RWPE2 (cell line): Measurements from ENCODE around the gene UBA6.

Source experiments
- ATAC-seq: fragments of 200-7000 bp; cut with Tn5 transposase; 3 replicates; pipeline ENCODE4 v1.9.1; 2021; ENCODE audit warnings: low read depth
- DNase-seq: peaks from one replicate; pipeline ENCODE4 v3.0.0-alpha.2; 2020; ENCODE audit warnings: low spot score
- H3K27ac ChIP-seq: fragments of 450-650 bp; 2 replicates; pipeline ENCODE4 v1.5.1; 2017; ENCODE audit warnings: mild to moderate bottlenecking; ENCODE audit not compliant: poor library complexity, severe bottlenecking
- H3K27me3 ChIP-seq: fragments of 250-450 bp; sonication (Bioruptor Pico); 2 replicates; pipeline ENCODE4 v1.5.1; 2021; ENCODE audit warnings: mild to moderate bottlenecking, moderate library complexity; ENCODE audit not compliant: insufficient read depth, poor library complexity, severe bottlenecking
- H3K36me3 ChIP-seq: fragments of 250-450 bp; sonication (Bioruptor Pico); 2 replicates; pipeline ENCODE4 v1.5.1; 2020; ENCODE audit warnings: low read depth, mild to moderate bottlenecking, moderate library complexity
- H3K4me1 ChIP-seq: fragments of 250-450 bp; sonication (Bioruptor Pico); 2 replicates; pipeline ENCODE4 v1.5.1; 2021; ENCODE audit warnings: mild to moderate bottlenecking, moderate library complexity; ENCODE audit not compliant: insufficient read depth, poor library complexity, severe bottlenecking
- H3K4me3 ChIP-seq: fragments of 250-450 bp; sonication (Bioruptor Pico); 2 replicates; pipeline ENCODE4 v1.5.1; 2021; ENCODE audit warnings: mild to moderate bottlenecking, moderate library complexity; ENCODE audit not compliant: severe bottlenecking
- H3K9me3 ChIP-seq: fragments of 250-450 bp; sonication (Bioruptor Pico); 2 replicates; pipeline ENCODE4 v1.5.1; 2021; ENCODE audit warnings: mild to moderate bottlenecking, moderate library complexity; ENCODE audit not compliant: severe bottlenecking
- TF ChIP-seq, protein P1 (sequence below): fragments of 450-650 bp; IDR thresholded peaks from one replicate; pipeline ENCODE4 v1.5.1; 2017; ENCODE audit warnings: mild to moderate bottlenecking, moderate library complexity; ENCODE audit not compliant: poor library complexity, severe bottlenecking

Gene UBA6

DNA sequence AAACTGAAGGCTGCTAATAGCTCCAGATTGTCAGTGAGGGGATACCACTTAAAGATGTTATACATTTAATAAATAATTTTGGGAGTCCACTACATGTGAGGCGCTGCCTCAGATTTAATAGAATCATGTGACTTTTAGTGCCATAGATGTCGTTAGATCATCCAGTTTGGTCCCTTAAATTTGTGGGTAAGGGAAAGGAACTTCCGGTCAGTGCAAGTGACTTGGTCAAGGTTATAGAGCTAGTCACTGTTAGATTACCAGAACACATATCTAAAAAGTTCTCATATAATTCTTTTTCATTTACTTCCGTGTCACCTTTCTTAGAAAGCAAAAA, 529 bp upstream of the UBA6 start:
- ATAC-seq: no peak
- DNase-seq: no peak
- Histone ChIP-seq H3K36me3 (peaks cover 36% of the 10 kb centered on the region), H3K27ac (peak overlapping the region; percentile 72), H3K9me3 (peaks cover under 1% of the 10 kb centered on the region), H3K4me1 (peaks cover 20% of the 10 kb centered on the region), H3K27me3 (no peaks in the 10 kb centered on the region), H3K4me3 (peak overlapping the region; percentile 71)
- TF ChIP-seq, protein P1, sequence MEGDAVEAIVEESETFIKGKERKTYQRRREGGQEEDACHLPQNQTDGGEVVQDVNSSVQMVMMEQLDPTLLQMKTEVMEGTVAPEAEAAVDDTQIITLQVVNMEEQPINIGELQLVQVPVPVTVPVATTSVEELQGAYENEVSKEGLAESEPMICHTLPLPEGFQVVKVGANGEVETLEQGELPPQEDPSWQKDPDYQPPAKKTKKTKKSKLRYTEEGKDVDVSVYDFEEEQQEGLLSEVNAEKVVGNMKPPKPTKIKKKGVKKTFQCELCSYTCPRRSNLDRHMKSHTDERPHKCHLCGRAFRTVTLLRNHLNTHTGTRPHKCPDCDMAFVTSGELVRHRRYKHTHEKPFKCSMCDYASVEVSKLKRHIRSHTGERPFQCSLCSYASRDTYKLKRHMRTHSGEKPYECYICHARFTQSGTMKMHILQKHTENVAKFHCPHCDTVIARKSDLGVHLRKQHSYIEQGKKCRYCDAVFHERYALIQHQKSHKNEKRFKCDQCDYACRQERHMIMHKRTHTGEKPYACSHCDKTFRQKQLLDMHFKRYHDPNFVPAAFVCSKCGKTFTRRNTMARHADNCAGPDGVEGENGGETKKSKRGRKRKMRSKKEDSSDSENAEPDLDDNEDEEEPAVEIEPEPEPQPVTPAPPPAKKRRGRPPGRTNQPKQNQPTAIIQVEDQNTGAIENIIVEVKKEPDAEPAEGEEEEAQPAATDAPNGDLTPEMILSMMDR: no peak

DNA sequence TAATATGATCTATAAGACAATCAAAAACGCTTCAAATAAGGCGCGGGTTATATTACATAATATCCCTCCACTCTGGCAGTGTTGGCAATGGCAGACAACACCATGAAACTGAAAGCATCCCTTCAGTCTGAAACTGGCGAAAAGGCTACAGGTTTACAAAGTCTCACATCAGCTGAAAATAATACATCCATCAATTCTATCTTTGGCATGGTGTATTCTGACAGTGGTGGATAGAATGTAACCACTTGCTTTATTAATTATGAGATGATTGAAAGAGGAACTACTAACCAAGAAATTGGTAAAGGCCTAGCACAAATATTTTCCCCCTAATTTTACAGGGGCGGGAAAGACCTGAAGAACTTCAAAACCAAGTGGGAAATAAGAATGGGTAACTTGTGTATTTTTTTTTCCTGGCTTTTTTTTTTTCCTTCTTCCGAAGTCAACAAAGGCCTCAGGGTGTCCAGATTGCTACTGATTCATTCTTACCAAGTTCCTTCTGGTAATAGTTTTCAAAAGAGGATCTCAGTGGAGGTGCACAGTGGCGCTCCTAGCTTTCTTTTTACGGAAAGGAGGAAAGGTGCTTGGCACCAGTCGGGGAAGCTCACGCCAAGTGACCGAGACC, 728 bp downstream of the UBA6 start:
- H3K27ac ChIP-seq: peak overlapping the region; percentile 72
- DNase-seq: no peak
- peaks cover 20% of the 10 kb centered on the region for H3K4me1 ChIP-seq
- no peaks in the 10 kb centered on the region for H3K9me3 ChIP-seq
- H3K36me3 ChIP-seq: peaks cover 41% of the 10 kb centered on the region
- peak overlapping the region; percentile 71 for H3K4me3 ChIP-seq
- TF ChIP-seq, protein P1: no peak
- H3K27me3 ChIP-seq: no peaks in the 10 kb centered on the region
- ATAC-seq: peak; percentile 23

DNA sequence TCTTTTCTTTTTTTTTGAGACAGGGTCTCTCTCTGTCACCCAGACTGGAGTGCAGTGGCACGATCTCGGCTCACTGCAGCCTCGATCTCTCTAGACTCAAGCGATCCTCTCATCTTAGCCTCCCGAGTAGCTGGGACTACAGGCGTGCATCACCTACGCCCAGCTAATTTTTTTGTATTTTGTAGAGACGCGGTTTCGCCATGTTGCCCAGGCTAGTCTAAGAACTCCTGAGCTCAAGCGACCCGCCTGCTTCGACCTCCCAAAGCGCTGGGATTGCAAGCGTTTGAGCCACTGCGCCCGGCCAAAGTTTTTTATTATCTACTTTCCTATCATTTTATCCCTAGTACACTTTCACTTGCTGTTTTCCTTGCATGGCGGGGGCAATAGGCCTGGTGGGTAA, 1.4 kb downstream of the UBA6 start:
- Histone ChIP-seq H3K9me3 (no peaks in the 10 kb centered on the region), H3K27me3 (no peaks in the 10 kb centered on the region), H3K4me3 (peak overlapping the region; percentile 71), H3K4me1 (peaks cover 20% of the 10 kb centered on the region), H3K36me3 (peaks cover 46% of the 10 kb centered on the region), H3K27ac (peak overlapping the region; percentile 72)
- TF ChIP-seq, protein P1: no peak
- no peak for DNase-seq
- ATAC-seq: no peak

DNA sequence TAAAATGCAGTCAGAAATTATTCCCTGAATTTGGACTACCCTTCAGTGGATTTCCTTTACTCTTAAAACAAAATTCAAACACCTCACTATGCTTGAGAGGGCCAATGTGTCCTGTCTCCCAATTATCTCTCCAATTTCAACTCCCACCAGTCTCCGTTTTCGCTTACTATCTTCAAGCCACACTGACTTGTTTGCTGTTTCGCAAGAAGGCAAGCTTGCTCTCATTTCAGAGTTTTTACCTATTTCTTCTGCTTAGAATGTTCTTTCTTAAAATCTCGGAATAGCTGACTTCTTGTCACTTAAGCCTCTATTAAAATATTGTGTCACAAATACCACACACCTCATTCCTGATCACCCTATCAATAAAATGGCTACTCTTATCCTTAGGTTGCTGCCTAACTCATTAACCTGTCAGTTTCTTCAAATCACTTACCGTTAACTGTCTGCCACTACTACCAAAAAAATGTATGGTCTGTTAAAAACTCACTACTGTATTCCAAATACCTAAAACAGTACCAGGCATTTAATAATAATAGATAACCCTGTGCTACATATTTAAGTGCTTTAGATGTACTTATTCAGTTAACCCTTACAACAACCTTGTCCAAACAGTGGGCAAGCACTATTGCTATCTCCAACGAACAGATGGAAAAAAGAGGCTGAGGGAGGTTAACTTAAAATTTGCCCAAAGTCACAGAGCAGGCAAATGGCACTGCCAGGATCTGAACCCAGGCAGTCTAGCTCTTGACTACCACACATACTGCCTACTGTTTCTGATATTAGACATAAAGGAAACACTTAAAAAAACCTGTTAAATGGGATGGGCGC, 2.9 kb downstream of the UBA6 start:
- no peak overlapping the region for H3K27ac ChIP-seq
- H3K9me3 ChIP-seq: no peaks in the 10 kb centered on the region
- H3K4me1 ChIP-seq: peaks cover 20% of the 10 kb centered on the region
- no peak for ATAC-seq
- H3K36me3 ChIP-seq: peaks cover 43% of the 10 kb centered on the region
- DNase-seq: no peak
- TF ChIP-seq, protein P1: no peak
- no peak overlapping the region for H3K4me3 ChIP-seq
- H3K27me3 ChIP-seq: no peaks in the 10 kb centered on the region

DNA sequence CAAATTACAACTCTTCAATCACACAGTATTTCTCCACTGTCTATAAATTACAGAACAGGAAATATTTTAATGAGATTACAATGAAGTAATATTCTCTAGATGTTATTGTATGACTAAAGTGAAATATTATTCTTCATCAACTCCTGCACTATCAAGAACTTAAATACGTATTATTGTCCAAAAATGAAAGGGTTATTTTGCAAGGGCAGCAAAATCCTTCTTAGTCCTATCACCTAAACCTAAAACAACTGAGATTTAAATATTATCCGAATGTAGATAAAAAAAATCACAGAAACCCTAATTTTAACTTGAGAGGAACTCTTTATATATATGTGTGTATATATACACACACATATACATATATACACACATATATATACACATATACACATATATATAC, 4.9 kb downstream of the UBA6 start:
- Histone ChIP-seq H3K27me3 (no peaks in the 10 kb centered on the region), H3K36me3 (peaks cover 62% of the 10 kb centered on the region), H3K27ac (no peak overlapping the region), H3K4me3 (no peak overlapping the region), H3K4me1 (peaks cover 8% of the 10 kb centered on the region), H3K9me3 (no peaks in the 10 kb centered on the region)
- DNase-seq (no peak), ATAC-seq (no peak)
- TF ChIP-seq, protein P1: no peak
